Measurements from ENCODE around the gene TMEM183A. TPM values are rescaled to one million over a fixed set of nuclear protein-coding genes. Genes with fewer than 3 reads are reported as not detected.

TMEM183A gene
- total RNA-seq, 2 donors from 2014 or later: 80.2 to 88.2 TPM

DNA sequence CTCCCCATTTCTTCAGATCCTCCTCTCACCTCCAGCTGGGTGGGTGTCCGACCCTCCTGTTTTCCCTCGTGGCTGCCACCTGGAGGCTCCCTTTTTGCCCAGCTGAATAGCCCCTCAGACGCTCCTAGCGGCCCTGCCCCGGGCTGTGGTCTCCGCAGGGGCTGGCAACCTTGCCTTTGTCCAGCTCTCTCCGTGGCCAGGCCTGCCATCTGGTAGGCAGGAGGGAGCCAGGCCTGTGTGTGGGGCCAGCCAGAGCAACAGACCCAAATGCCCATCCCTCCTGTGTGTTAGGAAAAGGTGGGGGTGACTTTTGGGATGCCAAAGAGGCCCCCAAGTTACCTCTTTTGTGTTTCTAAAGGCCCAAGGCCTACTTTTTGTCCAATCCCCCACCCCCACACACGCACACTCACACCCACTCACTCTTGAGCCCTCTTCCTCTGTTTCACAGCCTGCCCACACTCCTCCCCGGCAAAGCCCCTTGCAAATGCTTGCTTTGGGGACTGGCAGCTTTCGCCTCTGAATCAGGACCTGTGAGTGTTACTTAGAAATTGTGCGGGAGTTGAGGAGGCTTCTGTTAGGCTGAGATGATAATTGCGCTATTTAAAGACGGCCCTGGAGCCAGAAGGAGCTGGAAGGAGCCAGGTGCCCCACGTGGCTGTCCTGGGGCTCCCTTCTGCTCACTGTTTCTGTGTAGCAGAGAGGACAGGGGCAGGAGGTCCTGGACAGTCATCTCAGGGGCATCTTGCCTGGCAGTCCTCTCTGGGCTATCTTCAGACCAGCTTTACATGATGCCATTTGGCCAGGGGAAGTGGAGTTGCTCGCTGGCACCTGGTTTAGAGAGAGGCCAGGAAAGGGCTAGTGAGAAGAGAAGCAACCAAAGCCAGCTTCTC is 28.2 kb downstream of the TMEM183A start:
- Histone ChIP-seq H3K4me1 (replicated peaks) (no peaks in the 10 kb centered on the region), H3K36me3 (no peaks in the 10 kb centered on the region), H3K4me3 (no peak overlapping the region), H3K27ac (no peak overlapping the region), H3K9me3 (no peaks in the 10 kb centered on the region), H3K27me3 (replicated peaks; ENCODE audit: insufficient read depth) (no peaks in the 10 kb centered on the region)
- TF ChIP-seq, protein P1, sequence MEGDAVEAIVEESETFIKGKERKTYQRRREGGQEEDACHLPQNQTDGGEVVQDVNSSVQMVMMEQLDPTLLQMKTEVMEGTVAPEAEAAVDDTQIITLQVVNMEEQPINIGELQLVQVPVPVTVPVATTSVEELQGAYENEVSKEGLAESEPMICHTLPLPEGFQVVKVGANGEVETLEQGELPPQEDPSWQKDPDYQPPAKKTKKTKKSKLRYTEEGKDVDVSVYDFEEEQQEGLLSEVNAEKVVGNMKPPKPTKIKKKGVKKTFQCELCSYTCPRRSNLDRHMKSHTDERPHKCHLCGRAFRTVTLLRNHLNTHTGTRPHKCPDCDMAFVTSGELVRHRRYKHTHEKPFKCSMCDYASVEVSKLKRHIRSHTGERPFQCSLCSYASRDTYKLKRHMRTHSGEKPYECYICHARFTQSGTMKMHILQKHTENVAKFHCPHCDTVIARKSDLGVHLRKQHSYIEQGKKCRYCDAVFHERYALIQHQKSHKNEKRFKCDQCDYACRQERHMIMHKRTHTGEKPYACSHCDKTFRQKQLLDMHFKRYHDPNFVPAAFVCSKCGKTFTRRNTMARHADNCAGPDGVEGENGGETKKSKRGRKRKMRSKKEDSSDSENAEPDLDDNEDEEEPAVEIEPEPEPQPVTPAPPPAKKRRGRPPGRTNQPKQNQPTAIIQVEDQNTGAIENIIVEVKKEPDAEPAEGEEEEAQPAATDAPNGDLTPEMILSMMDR (IDR thresholded peaks at IDR 0.05): no peak
- TF ChIP-seq POLR2A (IDR thresholded peaks at IDR 0.05) (no peak), POLR2AphosphoS5 (IDR thresholded peaks at IDR 0.05) (no peak)
- DNase-seq (ENCODE audit: low spot score): no peak
- intact Hi-C loops (cut with DNase I): loop anchor here (5.0 kb wide), 1 partner anchor 237 kb away; no protein-coding TSS in a partner anchor
- WGBS: 86% methylated on average over 15 of the region's 15 CpGs

DNA sequence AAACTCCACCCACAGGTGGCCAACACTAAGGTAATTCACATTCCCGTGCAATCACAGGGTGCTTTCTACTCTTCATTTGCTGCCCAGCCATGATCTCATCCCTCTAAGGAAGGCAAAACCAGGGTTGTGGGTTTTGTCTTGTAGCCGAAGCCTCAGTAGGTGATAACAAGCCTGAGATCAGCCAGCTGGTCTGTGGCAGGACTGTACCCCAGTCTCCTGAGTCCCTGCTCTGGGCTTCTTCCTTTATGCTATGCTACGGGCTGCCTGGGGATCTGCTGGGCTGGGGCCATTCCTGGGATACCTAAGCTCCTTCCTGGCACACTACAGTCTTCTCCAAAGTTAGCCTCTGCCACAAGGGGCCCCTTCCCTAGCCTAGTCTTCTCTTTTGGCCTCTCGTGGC is 29.0 kb downstream of the TMEM183A start:
- H3K27ac ChIP-seq: no peak overlapping the region
- WGBS: 57% methylated on average over 4 of the region's 4 CpGs
- intact Hi-C loops (cut with DNase I): loop anchor here (5.0 kb wide), 1 partner anchor 236 kb away; no protein-coding TSS in a partner anchor
- TF ChIP-seq, protein P1 (IDR thresholded peaks at IDR 0.05): no peak
- no peaks in the 10 kb centered on the region for H3K9me3 ChIP-seq
- no peak for DNase-seq (ENCODE audit: low spot score)
- H3K27me3 ChIP-seq (replicated peaks; ENCODE audit: insufficient read depth): no peaks in the 10 kb centered on the region
- no peaks in the 10 kb centered on the region for H3K4me1 ChIP-seq (replicated peaks)
- H3K4me3 ChIP-seq: no peak overlapping the region
- H3K36me3 ChIP-seq: no peaks in the 10 kb centered on the region

DNA sequence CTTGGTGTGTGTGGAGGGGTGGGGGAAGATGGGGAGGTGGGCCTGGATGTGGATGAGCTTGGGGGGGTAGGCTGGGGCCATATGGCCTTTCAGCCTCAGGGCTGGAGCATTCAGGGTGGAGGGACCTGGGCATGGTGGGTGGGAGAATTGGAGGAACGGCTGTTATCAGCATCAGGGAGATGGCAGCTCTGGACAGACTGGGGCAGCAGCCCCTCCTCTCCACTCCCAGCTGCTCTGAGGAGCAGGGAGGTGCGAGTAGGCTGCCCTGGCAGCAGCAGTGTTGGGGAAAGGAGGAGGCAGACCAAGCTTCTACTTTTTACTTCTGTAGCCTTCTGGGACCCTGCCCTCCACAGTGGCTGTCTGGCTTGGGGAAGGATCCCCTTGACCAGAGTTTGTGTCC is 29.4 kb downstream of the TMEM183A start:
- Histone ChIP-seq H3K4me1 (replicated peaks) (no peaks in the 10 kb centered on the region), H3K9me3 (no peaks in the 10 kb centered on the region), H3K4me3 (no peak overlapping the region), H3K27ac (no peak overlapping the region), H3K27me3 (replicated peaks; ENCODE audit: insufficient read depth) (no peaks in the 10 kb centered on the region), H3K36me3 (no peaks in the 10 kb centered on the region)
- TF ChIP-seq POLR2A (IDR thresholded peaks at IDR 0.05) (no peak), POLR2AphosphoS5 (IDR thresholded peaks at IDR 0.05) (no peak)
- TF ChIP-seq, protein P1 (IDR thresholded peaks at IDR 0.05): no peak
- no peak for DNase-seq (ENCODE audit: low spot score)
- WGBS: 43% methylated on average over 2 of the region's 2 CpGs
- intact Hi-C loops (cut with DNase I): loop anchor here (5.0 kb wide), 1 partner anchor 236 kb away; no protein-coding TSS in a partner anchor

DNA sequence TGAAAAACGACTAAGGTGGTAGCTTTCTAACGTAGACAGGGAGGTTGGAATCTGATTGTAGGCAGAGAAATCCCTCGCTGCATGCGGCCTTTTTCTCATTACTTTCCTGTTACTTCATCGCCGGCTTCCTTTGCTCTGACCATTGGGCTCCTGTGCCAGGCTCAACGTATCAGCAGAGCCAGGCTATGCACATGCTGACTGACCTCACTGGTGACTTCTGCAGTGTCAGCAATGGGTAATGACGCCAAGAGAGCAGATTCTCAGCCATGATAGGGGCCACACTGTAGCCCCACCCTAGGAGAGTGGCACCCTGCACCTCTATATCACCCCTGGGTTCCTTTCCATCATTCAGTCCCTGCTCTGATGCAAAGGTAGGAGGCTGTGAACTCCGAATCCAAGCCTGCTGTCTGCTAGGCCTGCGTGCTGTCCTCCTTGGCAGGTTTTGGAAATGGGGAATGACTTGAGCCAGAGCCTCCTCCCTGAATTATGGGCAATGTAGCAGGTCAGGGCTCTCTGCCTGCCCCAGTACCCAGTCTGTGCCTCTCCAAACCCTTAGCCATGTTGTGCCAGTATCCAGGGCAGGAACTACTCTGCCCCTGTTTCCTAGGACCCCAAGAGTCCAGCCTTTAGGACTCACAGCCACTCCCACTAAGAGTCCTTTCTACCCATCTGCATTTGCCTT is 30.5 kb downstream of the TMEM183A start:
- Histone ChIP-seq H3K4me1 (replicated peaks) (no peaks in the 10 kb centered on the region), H3K27me3 (replicated peaks; ENCODE audit: insufficient read depth) (no peaks in the 10 kb centered on the region), H3K9me3 (no peaks in the 10 kb centered on the region), H3K4me3 (no peak overlapping the region), H3K27ac (no peak overlapping the region), H3K36me3 (no peaks in the 10 kb centered on the region)
- WGBS: 87% methylated on average over 10 of the region's 10 CpGs
- DNase-seq (ENCODE audit: low spot score): no peak
- intact Hi-C loops (cut with DNase I): loop anchor here (2.0 to 5.0 kb wide), 2 partner anchors 81 to 235 kb away; no protein-coding TSS in a partner anchor
- TF ChIP-seq POLR2A (IDR thresholded peaks at IDR 0.05): no peak
- TF ChIP-seq, protein P1 (IDR thresholded peaks at IDR 0.05): no peak
- no peak for TF ChIP-seq POLR2AphosphoS5 (IDR thresholded peaks at IDR 0.05)

Measured in prostate gland (tissue), 2 donors.